RCC 7860 (cell line): ENCODE results near the gene PLCG2.
A peak's percentile ranks its signal among the peaks of the same experiment; 100 is the strongest.
"Not testable (repeated sequence)": the region's sequence is repeated elsewhere in the genome, so short reads cannot be mapped to it uniquely, and the experiment has no call there.

ENCODE experiments used
- DNase-seq: peaks from one replicate; pipeline ENCODE4 v3.0.0-alpha.2; 2015; ENCODE audit warnings: low spot score
- FAIRE-seq: peaks from 2 replicates; lab custom pipeline; 2012; peaks lifted over from hg19 to GRCh38; lab: Jason Lieb, UNC

The PLCG2 gene

DNA sequence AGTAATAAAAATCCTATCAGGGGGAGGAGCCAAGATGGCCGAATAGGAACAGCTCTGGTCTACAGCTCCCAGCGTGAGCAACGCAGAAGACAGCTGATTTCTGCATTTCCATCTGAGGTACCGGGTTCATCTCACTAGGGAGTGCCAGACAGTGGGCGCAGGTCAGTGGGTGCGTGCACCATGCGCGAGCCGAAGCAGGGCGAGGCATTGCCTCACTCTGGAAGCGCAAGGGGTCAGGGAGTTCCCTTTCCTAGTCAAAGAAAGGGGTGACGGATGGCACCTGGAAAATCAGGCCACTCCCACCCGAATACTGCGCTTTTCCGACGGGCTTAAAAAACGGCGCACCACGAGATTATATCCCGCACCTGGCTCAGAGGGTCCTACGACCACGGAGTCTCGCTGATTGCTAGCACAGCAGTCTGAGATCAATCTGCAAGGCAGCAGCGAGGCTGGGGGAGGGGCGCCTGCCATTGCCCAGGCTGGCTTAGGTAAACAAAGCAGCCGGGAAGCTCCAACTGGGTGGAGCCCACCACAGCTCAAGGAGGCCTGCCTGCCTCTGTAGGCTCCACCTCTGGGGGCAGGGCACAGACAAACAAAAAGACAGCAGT is 198.3 kb downstream of the PLCG2 start:
- DNase-seq, FAIRE-seq: not testable (repeated sequence)

DNA sequence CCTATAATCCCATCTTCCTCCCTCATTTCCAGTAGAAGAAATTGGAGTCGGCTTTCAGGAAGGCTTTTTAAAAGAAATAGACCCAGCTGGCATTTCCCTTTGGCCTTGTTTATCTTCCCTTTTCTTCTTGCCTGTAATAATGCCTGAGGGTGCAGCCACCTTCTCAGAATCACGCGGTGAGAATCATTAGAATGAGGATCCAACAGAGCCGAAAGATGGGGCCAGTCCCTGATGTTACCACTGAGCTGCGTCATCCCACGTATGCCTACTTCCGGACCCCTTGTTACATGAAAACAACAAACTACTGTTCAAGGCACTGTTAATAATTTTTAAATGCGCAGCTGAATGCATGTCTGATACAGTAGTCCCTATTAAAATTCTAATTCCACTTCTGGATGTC is 208.0 kb downstream of the PLCG2 start:
- DNase-seq: no peak
- no peak for FAIRE-seq

DNA sequence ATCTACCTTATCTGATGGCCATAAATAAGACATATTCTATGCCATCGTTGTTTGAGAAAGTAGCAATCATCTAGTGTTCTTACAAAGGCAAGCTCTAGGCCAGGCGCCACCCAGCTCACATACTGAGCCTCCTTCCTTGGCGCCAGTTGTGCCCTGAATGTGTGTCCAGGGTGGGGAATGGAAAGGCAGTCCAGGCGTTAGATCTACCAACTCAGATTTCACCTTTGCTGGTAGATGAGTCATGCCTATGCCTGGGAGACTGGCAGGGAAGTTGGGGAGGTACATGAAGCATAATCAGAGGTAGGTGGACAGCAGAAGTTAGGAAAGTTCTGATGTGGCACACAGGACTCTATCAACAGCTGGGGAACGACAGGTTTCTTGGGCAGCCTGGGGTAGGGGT is 208.6 kb downstream of the PLCG2 start:
- DNase-seq: no peak
- FAIRE-seq: no peak

DNA sequence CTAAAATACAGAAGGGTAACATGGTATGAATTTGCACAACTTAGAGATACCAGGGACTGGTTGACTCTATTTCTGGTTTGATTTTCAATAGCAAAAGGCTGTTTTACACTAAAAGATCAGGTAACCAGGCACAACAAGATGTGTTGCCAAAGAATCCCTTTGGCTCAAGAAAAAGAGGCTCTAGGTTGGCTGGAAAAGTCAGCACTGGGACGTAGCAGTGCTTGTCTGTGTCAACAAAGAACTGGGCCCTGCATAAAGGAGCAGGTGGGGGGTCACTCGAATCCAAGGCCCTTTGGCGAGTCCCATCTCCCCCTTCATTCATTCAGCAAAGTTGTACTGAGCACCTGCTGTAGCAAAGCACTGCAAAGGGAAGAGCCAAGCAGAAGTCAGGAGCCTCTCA is 213.8 kb downstream of the PLCG2 start:
- FAIRE-seq: no peak
- no peak for DNase-seq

DNA sequence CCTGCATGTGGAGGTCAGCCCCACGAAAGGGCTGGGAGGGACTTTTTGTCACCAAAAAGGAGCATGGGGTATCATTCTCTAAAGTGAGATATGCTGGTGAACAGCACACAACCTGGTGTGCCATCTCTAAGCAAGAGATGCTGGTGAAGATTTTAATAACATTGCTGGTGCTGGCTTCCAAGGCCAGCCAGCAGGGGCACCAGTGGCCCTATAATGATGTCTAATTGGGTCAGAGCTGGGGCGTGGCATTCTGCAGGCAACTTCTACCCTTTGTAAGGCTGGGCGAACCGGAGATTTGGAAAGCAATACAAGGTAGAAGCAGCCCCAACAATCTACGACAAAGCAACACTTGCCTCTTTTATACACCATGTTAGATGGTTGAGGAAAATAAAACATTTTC is 215.4 kb downstream of the PLCG2 start:
- FAIRE-seq: no peak
- no peak for DNase-seq

DNA sequence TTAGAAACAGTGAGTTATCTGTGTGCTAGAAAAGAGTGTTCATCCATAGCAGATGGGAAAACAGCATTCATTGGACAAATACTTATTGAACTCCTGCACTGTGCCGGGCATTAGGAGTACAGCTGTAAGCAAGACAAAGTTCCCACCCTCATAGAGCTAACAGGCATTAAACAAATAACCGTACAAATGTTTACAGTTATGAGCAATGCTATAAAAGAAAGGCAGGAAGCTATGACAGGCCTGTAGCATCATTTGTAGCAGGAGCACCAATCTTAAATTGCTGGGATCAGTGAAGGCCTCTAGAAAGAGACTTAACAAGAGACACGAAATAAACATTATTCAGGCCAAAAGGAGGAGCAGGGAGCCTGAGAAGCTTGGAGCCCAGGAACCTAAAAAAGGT is 216.6 kb downstream of the PLCG2 start:
- FAIRE-seq (no peak), DNase-seq (no peak)

DNA sequence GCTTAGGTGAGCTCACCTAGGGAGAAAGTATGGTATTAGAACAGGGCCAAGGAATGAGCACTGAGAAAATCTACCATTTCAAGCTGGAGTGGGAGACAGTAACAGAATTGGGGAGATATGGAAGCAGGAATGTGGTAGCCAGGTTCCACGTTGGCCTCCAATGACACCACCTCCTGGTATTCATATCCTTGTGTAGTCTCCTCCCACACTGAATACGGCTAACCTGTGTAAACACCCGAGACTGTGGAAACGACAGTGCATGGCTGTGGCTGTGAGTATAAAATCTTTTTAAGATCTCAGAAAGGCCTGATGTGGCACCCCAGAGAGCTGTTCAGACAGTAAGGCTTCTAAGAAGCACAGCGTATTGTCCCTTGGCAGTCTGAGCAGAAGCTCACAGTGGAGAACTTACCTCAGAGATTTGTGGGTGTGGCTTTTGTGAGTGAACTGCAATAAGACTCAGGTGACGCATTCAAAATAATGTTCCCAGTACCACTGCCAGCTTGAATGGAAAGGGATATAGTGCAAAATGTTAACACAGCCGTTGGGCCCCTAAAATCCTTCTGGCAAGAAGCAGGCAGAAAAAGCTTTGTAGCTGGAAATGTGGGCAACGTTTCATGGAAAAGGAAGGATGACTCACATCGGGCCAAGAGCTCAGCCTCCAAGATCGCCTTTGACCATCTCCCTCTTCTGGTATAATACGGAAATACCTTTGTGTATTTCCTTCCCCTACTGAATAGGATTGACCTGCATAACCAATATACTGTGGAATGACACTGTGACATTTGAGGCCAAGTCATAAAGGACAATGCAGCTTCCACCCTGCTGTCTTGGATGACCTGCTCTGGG is 217.8 kb downstream of the PLCG2 start:
- FAIRE-seq (peak; percentile 48), DNase-seq (peak; percentile 47)

DNA sequence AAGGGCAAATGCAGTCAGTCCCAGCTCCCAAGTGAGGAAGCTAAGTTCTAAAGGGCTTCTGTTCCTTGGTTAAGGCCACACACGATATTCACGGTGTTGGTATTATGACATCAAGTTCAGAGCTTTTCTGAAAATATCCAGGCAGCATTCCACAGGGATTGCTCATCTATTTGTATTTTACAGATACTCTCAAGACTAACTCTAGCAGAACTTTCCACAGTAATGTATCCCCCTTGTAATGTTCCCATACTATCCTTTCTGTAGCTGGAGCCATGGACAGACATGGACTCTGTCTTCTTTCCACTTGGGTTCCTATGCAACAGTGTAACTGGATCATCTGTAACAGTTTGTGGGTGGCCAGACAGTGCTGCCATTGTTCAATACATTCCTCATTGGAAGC is 218.6 kb downstream of the PLCG2 start:
- FAIRE-seq (no peak), DNase-seq (peak; percentile 44)

DNA sequence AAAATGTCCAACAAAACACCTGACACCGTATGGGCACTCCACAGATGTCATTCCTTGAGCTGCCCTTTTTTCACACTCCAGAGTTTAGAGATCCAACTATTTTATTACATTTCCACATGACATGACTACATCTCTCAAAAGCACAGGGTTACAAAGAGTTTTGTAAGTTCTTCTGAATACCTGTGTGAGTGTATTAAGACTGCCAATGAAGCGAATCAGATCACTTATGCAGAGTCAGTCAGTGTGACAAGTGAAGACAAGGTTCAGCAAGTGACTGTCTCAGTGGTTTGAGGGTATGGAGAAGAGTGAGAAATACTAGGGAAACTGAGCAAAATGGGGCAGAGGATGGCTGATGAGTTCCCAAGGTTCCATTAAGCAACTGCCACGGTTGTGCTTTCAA is 223.7 kb downstream of the PLCG2 start:
- FAIRE-seq: no peak
- DNase-seq: no peak

DNA sequence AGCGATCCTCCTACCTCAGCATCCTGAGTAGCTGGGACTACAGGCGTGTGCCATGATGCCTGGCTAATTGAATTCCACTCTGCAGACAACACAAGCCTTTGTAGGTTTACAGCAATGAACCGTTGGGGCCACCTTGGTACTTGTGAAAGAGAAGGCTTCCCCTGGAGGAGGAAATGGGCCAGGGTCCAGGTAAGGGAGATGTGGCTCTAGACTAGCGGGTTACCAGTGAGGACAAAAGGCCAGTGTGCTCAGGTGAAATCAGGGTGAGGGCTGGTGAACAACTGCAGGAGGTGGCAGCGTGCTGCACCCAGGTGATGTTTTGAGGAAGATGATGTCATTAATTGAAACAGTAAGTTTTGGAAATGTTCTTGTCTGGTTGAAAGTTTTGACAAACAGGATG is 225.5 kb downstream of the PLCG2 start:
- FAIRE-seq: no peak
- no peak for DNase-seq

DNA sequence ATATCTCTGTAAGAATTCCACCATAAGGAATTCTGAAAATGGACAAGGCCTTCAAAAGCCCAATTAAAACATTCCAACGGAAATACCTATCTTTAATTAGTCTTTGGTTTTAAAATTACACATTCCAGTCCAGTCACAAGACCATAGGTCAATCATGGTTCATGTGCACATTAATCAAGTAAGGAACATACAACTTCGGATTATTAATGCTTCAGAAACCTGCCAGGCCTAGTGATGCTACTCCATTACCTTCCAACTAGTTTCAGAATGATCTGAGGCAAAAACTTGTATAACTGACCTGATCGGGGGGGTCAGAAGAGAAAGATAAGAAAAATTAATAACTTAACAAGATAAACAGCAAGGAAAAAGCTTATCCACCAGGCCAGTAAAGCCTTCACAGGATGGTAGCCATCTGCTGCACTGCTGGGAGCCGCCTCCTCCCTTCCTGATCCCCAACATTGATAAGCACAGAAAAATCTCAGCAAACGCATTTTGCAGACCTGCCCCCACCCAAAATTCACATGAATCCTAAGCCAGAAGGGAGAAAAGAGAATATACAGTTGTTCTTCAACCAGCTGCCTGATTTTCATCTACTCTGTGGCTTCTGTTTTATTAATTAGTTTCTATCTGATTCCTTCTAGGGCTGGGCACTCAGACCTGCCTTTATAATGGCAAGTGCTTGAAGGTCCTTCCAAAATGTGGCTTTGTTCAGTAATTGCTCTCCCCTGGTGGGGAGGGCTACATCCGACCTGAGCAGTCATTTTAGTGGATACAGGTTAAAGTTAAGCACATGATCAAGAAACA is 226.1 kb downstream of the PLCG2 start:
- no peak for FAIRE-seq

DNA sequence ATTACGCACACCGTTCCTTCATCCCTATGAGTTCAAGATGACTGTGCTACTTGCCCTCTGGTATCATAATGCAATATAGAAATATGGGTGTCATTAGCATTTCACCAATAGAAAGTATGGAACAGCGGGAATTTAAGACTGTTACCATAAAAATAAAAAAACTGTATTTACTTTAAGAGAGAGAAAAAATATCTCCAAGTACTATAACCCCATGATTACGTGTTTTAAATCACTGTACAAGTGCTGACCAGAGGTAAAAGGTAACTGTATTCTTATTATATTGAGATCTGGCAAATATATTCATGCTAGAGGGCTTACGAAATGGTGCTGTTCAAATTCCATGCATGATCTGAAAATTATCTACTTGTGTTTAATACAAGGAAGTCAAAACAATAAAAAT is 226.9 kb downstream of the PLCG2 start:
- FAIRE-seq: no peak
- no peak for DNase-seq

More for the DNA sequence above, 226.1 kb downstream of the PLCG2 start:
- no peak for DNase-seq

DNA sequence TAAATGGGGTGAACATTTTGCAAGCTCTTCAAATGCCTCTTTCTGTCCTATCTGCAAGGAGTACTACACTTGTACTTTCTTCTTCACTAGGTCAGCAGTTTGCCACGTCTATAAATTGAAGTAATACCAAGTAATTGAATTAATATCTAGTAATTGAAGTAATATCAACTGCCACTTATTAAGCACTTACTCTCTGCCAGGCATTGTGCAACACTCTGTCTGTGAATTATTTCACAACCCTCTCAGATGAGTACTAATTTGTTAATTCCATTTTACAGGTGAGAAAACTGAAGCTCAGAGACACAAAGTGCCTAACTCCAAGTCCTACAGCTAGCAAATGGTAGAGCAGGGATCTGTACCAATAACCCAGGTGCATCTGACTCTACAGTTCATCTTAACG is 228.1 kb downstream of the PLCG2 start:
- no peak for DNase-seq
- FAIRE-seq: no peak

DNA sequence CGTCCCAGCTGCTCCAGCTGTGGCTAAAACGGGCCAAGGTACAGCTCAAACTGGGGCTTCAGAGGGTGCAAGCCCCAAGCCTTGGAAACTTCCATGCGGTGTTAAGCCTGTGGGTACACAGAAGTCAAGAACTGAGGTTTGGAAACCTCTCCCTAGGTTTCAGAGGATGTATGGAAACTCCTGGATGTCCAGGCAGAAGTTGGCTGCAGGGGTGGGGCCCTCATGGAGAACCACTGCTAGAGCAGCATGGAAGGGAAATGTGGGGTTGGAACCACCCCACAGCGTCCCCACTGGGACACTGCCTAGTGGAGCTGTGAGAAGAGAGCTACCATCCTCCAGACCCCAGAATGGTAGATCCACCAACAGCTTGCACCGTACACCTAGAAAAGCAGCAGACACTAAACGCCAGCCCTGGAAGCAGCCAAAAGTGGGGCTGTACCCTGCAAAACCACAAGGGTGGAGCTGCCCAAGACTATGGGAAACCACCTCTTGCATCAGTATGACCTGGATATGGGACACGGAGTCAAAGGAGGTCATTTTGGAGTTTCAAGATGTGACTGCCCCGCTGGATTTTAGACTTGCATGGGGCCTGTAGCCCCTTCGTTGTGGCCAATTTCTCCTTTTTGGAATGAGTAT is 230.0 kb downstream of the PLCG2 start:
- DNase-seq (no peak), FAIRE-seq (no peak)

DNA sequence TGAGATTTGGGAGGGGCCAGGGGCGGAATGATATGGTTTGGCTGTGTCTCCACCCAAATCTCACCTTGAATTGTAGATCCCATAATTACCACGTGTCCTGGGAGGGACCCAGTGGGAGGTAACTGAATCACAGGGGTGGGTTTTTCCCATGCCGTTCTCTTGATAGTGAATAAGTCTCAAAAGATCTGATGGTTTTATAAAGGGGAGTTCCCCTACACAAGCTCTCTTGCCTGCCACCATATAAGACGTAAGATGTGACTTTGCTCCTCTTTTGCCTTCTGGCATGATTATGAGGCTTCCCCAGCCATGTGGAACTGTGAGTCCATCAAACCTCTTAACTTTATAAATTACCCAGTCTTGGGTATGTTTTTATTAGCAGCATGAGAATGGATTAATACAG is 230.7 kb downstream of the PLCG2 start:
- FAIRE-seq, DNase-seq: not testable (repeated sequence)

DNA sequence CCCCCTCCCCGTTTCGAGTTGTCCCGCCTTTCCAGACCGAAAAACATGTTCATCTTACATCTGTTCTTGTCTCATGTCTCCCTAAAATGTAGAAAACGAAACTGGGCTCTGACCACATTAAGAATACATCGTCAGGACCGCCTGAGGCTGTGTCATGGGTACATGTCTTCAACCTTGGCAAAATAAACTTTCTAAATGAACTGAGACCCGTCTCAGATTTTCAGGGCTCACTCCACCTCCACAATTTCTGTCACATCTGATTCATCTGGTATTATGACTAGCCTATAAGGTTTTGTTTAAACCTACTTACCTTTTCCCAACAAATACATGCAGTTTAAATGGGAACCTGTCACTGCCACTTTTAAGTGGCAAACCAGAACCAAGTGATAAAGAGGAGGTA is 231.6 kb downstream of the PLCG2 start:
- DNase-seq (no peak), FAIRE-seq (no peak)

DNA sequence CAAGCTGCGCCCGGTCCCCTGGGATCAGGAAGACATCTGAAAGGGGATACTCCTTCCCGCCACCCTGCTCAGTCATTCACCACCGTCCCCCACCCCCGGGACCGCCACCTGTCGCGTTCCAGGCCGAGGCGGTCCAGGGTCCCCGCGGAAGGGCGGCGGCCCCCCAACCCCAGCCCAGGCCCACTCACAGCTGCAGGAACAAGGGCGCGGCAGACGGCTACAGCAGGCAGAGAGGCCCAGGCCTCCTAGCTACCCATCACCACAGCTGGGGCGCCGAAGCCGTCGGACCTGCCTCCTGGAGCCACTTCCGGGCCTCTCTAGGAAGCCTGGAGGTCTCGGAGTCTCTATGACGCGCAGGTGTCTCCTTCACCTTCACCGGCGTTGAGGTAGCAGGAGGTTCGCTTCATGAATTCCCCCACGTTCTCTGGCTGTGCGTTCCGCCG is 232.1 kb downstream of the PLCG2 start, which contains the start of gene SDR42E1:
Gene SDR42E1 (minus strand): TSS at position 272 of the 443 bp plus-strand sequence. CDS start 10,612 bp downstream, outside the sequence.
- DNase-seq (no peak), FAIRE-seq (no peak)
